Endodermal cell (in vitro differentiated cells): ENCODE results near the gene NOX3. TPM values are rescaled to one million over a fixed set of nuclear protein-coding genes. Genes with fewer than 3 reads are reported as not detected.

Source experiments
- DNase-seq: peaks from one replicate; pipeline ENCODE4 v3.0.0-alpha.2; 2017
- H3K27ac ChIP-seq: 2 replicates; pipeline ENCODE4 v1.5.1; 2013; ENCODE audit warnings: mild to moderate bottlenecking, low read depth, low read length, moderate library complexity
- H3K27me3 ChIP-seq: 2 replicates; pipeline ENCODE4 v1.6.1; 2013; ENCODE audit warnings: mild to moderate bottlenecking, low read length, moderate library complexity; ENCODE audit not compliant: insufficient read depth, control insufficient read depth, poor library complexity, severe bottlenecking
- H3K36me3 ChIP-seq: 2 replicates; pipeline ENCODE4 v1.7.0; 2013; ENCODE audit warnings: mild to moderate bottlenecking, low read length, moderate library complexity; ENCODE audit not compliant: control insufficient read depth, insufficient read depth
- H3K4me1 ChIP-seq: one replicate; pipeline ENCODE4 v1.7.0; 2013; ENCODE audit warnings: low read length; ENCODE audit not compliant: control insufficient read depth, insufficient read depth
- H3K4me3 ChIP-seq: 2 replicates; pipeline ENCODE4 v1.5.1; 2013; ENCODE audit warnings: mild to moderate bottlenecking, low read length, moderate library complexity
- H3K9ac ChIP-seq: 2 replicates; pipeline ENCODE4 v1.6.1; 2013; ENCODE audit warnings: mild to moderate bottlenecking, low read length, moderate library complexity; ENCODE audit not compliant: poor library complexity, severe bottlenecking; ENCODE audit errors: extremely low read depth
- H3K9me3 ChIP-seq: 2 replicates; pipeline ENCODE4 v1.6.1; 2013; ENCODE audit warnings: mild to moderate bottlenecking, low read length, moderate library complexity; ENCODE audit not compliant: control insufficient read depth
- H3K27ac Mint-ChIP-seq: 2 replicates; pipeline ENCODE4 v1.8.0; 2020; ENCODE audit warnings: mixed read lengths
- H3K27me3 Mint-ChIP-seq: 2 replicates; pipeline ENCODE4 v1.8.0; 2021; ENCODE audit warnings: mild to moderate bottlenecking, mixed read lengths; ENCODE audit not compliant: insufficient read depth
- H3K36me3 Mint-ChIP-seq: 2 replicates; pipeline ENCODE4 v1.8.0; 2020; ENCODE audit warnings: low read depth, mixed read lengths
- H3K4me1 Mint-ChIP-seq: 2 replicates; pipeline ENCODE4 v1.8.0; 2020; ENCODE audit warnings: mixed read lengths
- H3K4me3 Mint-ChIP-seq: 2 replicates; pipeline ENCODE4 v1.8.0; 2020; ENCODE audit warnings: mild to moderate bottlenecking, moderate library complexity, mixed read lengths
- H3K9me3 Mint-ChIP-seq: 2 replicates; pipeline ENCODE4 v1.8.0; 2020; ENCODE audit warnings: mild to moderate bottlenecking, mixed read lengths
- CTCF ChIP-seq: fragments of 200-600 bp; sonication (generic); conservative IDR thresholded peaks from 2 replicates; pipeline ENCODE4 v1.5.0; 2021; ENCODE audit warnings: antibody characterized with exemption, mild to moderate bottlenecking
- WGBS, 2 experiments: methylation state at CpG; one replicate each; pipeline versions ENCODE4 v1.1.5 to v1.1.7; 2013; ENCODE audit warnings: missing lambda C conversion rate in 2 of 2, mixed read lengths in 1 of 2; ENCODE audit not compliant: insufficient coverage in 1 of 2, insufficient read length in 1 of 2; 5-methylcytosine and 5-hydroxymethylcytosine counted together
- total RNA-seq, 2 donors: library from RNA; stranded (reverse); fragmentation: NEBNext Ultra II Directional in 1 of 2; extraction: Animal tissue kit (Norgen Biotek cat#: 25700) in 1 of 2; gene quantifications; 2 replicates in 1 of 2; 3 replicates in 1 of 2; pipeline ENCODE4 v1.2.1, GENCODE V29; 2021

Gene NOX3
- total RNA-seq, 2 donors from 2014 or later = not detected

- Histone ChIP-seq H3K4me3 (no peak overlapping the region), H3K9me3 (no peaks in the 10 kb centered on the region), H3K36me3 (no peaks in the 10 kb centered on the region), H3K27ac (no peak overlapping the region), H3K9ac (no peak overlapping the region), H3K4me1 (no peaks in the 10 kb centered on the region), H3K27me3 (no peaks in the 10 kb centered on the region)
- peaks cover 6% of the 10 kb centered on the region for H3K4me1 Mint-ChIP-seq
- TF ChIP-seq CTCF = no peak
- DNase-seq = no peak
- H3K27me3 Mint-ChIP-seq = peaks cover 9% of the 10 kb centered on the region
- H3K27ac Mint-ChIP-seq = no peak overlapping the region
- no peaks in the 10 kb centered on the region for H3K36me3 Mint-ChIP-seq
- 94 to 97% methylated on average over 5 of the region's 5 CpGs for WGBS, 2 experiments
- H3K4me3 Mint-ChIP-seq = no peak overlapping the region
- H3K9me3 Mint-ChIP-seq = no peaks in the 10 kb centered on the region
Measured at GRCh38 chr6:155442562-155442961, 13.1 kb downstream of the NOX3 start.

GRCh38 chr6:155441112-155441465 lies 14.6 kb downstream of the NOX3 start:
- TF ChIP-seq CTCF = no peak
- Mint-ChIP-seq H3K27me3 (peaks cover 18% of the 10 kb centered on the region), H3K9me3 (no peaks in the 10 kb centered on the region), H3K27ac (no peak overlapping the region), H3K4me1 (peaks cover 7% of the 10 kb centered on the region), H3K36me3 (no peaks in the 10 kb centered on the region), H3K4me3 (no peak overlapping the region)
- Histone ChIP-seq H3K36me3 (no peaks in the 10 kb centered on the region), H3K9me3 (no peaks in the 10 kb centered on the region), H3K4me3 (no peak overlapping the region), H3K27ac (no peak overlapping the region), H3K9ac (no peak overlapping the region), H3K4me1 (no peaks in the 10 kb centered on the region), H3K27me3 (peaks cover 11% of the 10 kb centered on the region)
- no peak for DNase-seq
- 72 to 100% methylated on average over 2 to 4 of the region's 4 CpGs for WGBS, 2 experiments

- Histone ChIP-seq H3K27ac (no peak overlapping the region), H3K4me3 (no peak overlapping the region), H3K9me3 (no peaks in the 10 kb centered on the region), H3K27me3 (peaks cover 11% of the 10 kb centered on the region), H3K4me1 (no peaks in the 10 kb centered on the region), H3K36me3 (no peaks in the 10 kb centered on the region), H3K9ac (no peak overlapping the region)
- H3K27ac Mint-ChIP-seq = no peak overlapping the region
- no peak for DNase-seq
- H3K36me3 Mint-ChIP-seq = no peaks in the 10 kb centered on the region
- H3K9me3 Mint-ChIP-seq = no peaks in the 10 kb centered on the region
- TF ChIP-seq CTCF = no peak
- H3K4me1 Mint-ChIP-seq = peaks cover 7% of the 10 kb centered on the region
- no peak overlapping the region for H3K4me3 Mint-ChIP-seq
- H3K27me3 Mint-ChIP-seq = peaks cover 18% of the 10 kb centered on the region
- WGBS, 2 experiments = 86 to 89% methylated on average over 5 to 6 of the region's 6 CpGs
Measured at GRCh38 chr6:155440398-155441111, 15.1 kb downstream of the NOX3 start.
